Umbilical cord (tissue), 2 donors: ENCODE measurements around the gene KCNH6. TPM values are rescaled to one million over a fixed set of nuclear protein-coding genes. Genes with fewer than 3 reads are reported as not detected.

Experiments
- DNase-seq: peaks from one replicate; pipeline ENCODE4 v3.0.0-alpha.2; 2015; ENCODE audit warnings: low spot score
- total RNA-seq: library from RNA; depleted of rRNA; stranded (reverse); fragments of >200 nt; gene quantifications from one replicate; pipeline ENCODE4 v1.2.3, GENCODE V29; 2014; ENCODE audit warnings: low replicate concordance; ENCODE audit not compliant: insufficient read depth

The KCNH6 gene
- total RNA-seq, 1 donor from 2014 or later, result not detected

GRCh38 chr17:63486317-63487013 is 36.7 kb upstream of the KCNH6 start:
- no peak for DNase-seq

GRCh38 chr17:63487014-63487339 is 36.2 kb upstream of the KCNH6 start:
- DNase-seq, result no peak

GRCh38 chr17:63488851-63489250 is 34.3 kb upstream of the KCNH6 start:
- no peak for DNase-seq

GRCh38 chr17:63489291-63489690 is 33.9 kb upstream of the KCNH6 start:
- DNase-seq, result no peak

- no peak for DNase-seq
Observed at GRCh38 chr17:63490329-63490728, 32.8 kb upstream of the KCNH6 start.

GRCh38 chr17:63490858-63491400 is 32.2 kb upstream of the KCNH6 start:
- no peak for DNase-seq

DNA sequence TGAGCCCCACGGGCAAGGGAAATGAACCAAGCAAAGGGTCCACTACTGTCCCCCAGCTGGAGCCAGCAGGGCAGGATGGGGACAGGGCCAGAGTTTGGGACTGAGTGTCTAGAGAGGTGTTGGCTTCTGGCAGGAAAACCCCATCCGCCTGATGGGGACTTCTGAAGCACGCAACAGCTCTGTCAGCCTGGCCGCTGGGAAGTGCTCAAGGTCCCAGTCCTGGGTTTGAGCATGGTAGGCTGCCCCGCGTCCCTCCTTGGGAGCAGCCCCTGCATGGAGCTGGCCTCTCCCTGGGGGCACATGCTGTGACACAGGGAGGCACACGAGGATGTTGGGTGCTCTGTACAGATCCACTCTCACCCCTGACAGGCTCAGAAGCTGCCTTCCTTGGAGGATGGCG is 31.7 kb upstream of the KCNH6 start:
- no peak for DNase-seq

GRCh38 chr17:63491977-63492618 is 31.1 kb upstream of the KCNH6 start:
- no peak for DNase-seq

DNA sequence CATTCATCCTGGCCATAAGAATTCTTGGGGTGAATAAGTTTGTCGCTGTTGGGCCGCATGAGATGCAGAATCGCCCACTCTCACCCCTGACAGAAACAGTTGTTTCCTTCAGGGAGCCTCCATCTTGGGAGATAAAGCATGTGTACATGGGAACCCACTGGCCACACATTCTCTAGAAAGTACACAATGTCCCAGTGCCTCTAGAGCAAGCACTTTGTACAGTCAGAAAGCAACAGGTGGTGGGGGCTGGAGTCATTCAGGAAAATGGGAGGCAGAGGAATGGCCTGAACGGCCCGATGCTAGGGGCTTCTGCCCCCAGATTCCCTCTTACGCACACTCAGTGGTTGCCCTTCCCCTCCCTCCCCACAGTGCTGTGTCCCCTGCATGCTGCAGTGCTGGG is 30.2 kb upstream of the KCNH6 start:
- DNase-seq, result no peak

GRCh38 chr17:63493411-63493810 is 29.7 kb upstream of the KCNH6 start:
- no peak for DNase-seq

GRCh38 chr17:63494300-63494928 is 28.7 kb upstream of the KCNH6 start:
- no peak for DNase-seq

GRCh38 chr17:63495491-63495890 is 27.7 kb upstream of the KCNH6 start:
- DNase-seq, result no peak

GRCh38 chr17:63496177-63496576 is 27.0 kb upstream of the KCNH6 start:
- DNase-seq, result no peak

- DNase-seq, result no peak
Observed at GRCh38 chr17:63496663-63497400, 26.3 kb upstream of the KCNH6 start.

GRCh38 chr17:63497708-63498483 is 25.3 kb upstream of the KCNH6 start:
- no peak for DNase-seq

DNA sequence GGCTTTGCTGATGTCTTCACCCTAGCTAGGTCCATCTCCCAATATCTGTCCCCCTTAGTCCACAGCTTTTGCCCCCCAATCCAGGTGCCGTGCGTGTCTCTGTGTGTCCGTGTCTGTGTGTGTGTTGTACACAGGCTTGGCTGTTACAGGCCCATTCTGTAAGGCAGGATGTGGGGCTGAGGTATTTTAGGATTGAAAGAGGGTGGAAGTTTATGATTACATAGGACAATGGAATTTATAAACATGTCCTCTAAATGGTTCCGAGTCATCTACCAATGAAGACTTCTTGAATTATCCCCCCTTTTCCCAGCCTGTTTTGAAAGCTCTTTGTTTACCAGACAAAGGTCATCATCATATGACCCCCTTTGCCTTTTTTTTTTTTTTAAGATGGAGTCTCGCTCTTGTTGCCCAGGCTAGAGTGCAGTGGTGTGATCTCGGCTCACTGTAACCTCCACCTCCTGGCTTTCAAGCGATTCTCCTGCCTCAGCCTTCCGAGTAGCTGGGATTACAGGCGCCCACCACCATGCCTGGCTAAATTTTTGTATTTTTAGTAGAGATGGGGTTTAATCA is 24.4 kb upstream of the KCNH6 start:
- no peak for DNase-seq

GRCh38 chr17:63500543-63501390 is 22.4 kb upstream of the KCNH6 start:
- DNase-seq, result no peak

- DNase-seq, result no peak
Observed at GRCh38 chr17:63503341-63503705, 19.8 kb upstream of the KCNH6 start.

DNA sequence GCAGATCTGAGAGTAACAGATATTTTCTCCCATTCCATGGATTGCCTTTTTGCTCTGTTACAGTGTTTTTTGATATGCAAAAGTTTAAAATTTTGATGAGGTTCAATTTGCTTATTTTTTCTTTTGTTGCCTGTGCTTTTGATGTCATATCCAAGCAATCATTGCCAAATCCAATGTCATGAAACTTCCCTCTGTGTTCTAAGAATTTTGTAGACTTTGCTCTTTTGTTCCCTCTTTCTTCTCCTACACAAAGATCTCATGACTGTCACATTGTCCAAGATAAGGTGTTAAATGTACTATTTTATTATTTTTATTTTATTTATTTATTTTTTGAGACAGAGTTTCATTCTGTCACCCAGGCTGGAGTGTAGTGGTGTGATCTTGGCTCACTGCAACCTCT is 18.9 kb upstream of the KCNH6 start:
- DNase-seq, result no peak

DNA sequence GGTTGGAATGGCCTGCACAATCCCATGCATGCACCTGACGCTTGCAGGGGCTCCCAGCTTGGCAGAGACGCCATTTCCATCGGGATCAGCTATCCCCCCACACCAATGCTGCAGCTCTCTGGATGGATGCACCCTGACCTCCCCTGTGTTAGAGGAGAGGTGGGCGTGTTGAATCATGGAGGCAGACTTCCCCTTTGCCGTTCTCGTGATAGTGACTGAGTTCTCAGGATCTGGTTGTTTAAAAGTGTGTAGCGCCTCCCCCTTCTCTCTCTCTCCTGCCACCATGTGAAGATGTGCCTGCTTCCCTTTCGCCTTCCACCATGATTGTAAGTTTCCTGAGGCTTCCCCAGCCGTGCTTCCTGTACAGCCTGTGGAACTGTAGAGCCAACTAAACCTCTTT is 17.8 kb upstream of the KCNH6 start:
- DNase-seq, result no peak
